Right lobe of liver (tissue), 4 donors: ENCODE data around the gene PIGB.

ENCODE experiments used
- POLR2A ChIP-seq: fragments of 450-650 bp; IDR thresholded peaks from one replicate; pipeline ENCODE4 v1.6.1; 2017; ENCODE audit warnings: antibody characterized with exemption, mild to moderate bottlenecking
- TF ChIP-seq, protein P1 (sequence below), 4 donors: fragments of 200-600 bp in 3 of 4; fragments of 450-650 bp in 1 of 4; IDR thresholded peaks; one replicate each; pipeline versions ENCODE4 v1.5.1 to v1.8.0; 2016 to 2022; ENCODE audit warnings: antibody characterized with exemption in 4 of 4, mild to moderate bottlenecking in 2 of 4
- donor health status: DM: no; HTN: no; CAD: no.
- donor health status: DM: no; HTN: no; CAD: no.
- donor health status: DM: no; HTN: yes; CAD: no.

DNA sequence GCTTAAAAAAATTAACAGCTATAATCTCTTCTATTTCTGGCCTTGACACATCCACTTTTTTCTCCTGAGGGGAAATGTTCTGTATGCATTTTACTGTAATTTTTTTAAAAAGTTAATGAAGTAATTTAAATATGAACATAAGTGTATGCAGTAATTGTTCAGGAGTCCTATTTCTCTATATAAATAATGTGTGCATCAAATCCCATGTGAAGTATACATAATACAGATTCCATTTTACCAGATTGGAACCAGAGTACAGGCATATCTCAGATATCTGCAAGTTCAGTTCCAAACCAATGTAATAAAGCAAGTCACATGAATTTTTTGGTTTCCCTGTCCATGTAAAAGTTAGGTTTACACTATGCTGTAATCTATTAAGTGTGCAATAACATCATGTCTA is 62.6 kb downstream of the PIGB start:
- TF ChIP-seq, protein P1, sequence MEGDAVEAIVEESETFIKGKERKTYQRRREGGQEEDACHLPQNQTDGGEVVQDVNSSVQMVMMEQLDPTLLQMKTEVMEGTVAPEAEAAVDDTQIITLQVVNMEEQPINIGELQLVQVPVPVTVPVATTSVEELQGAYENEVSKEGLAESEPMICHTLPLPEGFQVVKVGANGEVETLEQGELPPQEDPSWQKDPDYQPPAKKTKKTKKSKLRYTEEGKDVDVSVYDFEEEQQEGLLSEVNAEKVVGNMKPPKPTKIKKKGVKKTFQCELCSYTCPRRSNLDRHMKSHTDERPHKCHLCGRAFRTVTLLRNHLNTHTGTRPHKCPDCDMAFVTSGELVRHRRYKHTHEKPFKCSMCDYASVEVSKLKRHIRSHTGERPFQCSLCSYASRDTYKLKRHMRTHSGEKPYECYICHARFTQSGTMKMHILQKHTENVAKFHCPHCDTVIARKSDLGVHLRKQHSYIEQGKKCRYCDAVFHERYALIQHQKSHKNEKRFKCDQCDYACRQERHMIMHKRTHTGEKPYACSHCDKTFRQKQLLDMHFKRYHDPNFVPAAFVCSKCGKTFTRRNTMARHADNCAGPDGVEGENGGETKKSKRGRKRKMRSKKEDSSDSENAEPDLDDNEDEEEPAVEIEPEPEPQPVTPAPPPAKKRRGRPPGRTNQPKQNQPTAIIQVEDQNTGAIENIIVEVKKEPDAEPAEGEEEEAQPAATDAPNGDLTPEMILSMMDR (IDR thresholded peaks at IDR 0.05) = no peak
- TF ChIP-seq POLR2A = no peak
